Peyer's patch (tissue), 4 donors: ENCODE results near the gene ZNF772.

Source experiments
- POLR2A ChIP-seq, 2 donors: fragments of 450-650 bp; IDR thresholded peaks; one replicate each; pipeline ENCODE4 v1.5.1; 2017; ENCODE audit warnings: antibody characterized with exemption in 2 of 2, mild to moderate bottlenecking in 2 of 2, moderate library complexity in 2 of 2
- TF ChIP-seq, protein P1 (sequence below), 6 experiments: fragments of 450-650 bp in 4 of 6; fragments of 200-600 bp in 2 of 6; sonication (generic) in 1 of 6; IDR thresholded peaks; one replicate each; pipeline ENCODE4 v1.5.1; 2017 to 2019; ENCODE audit warnings: antibody characterized with exemption in 6 of 6, mild to moderate bottlenecking in 3 of 6, moderate library complexity in 1 of 6

DNA sequence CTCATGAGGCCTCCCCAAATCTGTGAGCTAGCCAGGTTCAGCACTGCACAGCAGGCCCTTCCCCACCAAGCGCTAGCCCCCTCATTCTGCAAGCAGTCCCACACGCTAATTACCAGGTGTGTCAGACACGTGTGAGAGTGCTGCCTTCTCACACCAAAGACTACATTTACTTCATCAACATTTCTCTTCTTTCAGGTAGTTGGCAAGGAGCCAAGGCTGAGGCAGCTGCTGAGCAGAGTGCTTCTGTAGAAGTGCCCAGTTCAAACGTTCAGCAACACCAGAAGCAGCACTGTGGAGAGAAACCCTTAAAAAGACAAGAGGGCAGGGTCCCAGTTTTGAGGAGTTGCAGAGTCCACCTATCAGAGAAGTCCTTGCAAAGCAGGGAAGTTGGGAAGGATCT lies 28.8 kb upstream of the ZNF772 start:
- TF ChIP-seq, protein P1, sequence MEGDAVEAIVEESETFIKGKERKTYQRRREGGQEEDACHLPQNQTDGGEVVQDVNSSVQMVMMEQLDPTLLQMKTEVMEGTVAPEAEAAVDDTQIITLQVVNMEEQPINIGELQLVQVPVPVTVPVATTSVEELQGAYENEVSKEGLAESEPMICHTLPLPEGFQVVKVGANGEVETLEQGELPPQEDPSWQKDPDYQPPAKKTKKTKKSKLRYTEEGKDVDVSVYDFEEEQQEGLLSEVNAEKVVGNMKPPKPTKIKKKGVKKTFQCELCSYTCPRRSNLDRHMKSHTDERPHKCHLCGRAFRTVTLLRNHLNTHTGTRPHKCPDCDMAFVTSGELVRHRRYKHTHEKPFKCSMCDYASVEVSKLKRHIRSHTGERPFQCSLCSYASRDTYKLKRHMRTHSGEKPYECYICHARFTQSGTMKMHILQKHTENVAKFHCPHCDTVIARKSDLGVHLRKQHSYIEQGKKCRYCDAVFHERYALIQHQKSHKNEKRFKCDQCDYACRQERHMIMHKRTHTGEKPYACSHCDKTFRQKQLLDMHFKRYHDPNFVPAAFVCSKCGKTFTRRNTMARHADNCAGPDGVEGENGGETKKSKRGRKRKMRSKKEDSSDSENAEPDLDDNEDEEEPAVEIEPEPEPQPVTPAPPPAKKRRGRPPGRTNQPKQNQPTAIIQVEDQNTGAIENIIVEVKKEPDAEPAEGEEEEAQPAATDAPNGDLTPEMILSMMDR (IDR thresholded peaks at IDR 0.05) = no peak
- TF ChIP-seq POLR2A (IDR thresholded peaks at IDR 0.05) = no peak
